ENCODE results near the gene ATOSB.

The ATOSB gene

GRCh38 chr9:35089434-35089833, 26.2 kb downstream of the ATOSB start:
- H3K27ac ChIP-seq = no peak overlapping the region
- no peak for TF ChIP-seq CTCF (conservative IDR thresholded peaks at IDR 0.05)

- no peak overlapping the region for H3K27ac ChIP-seq
- TF ChIP-seq CTCF (conservative IDR thresholded peaks at IDR 0.05) = no peak
Measured at GRCh38 chr9:35085078-35085477, 30.6 kb downstream of the ATOSB start.

- TF ChIP-seq CTCF (conservative IDR thresholded peaks at IDR 0.05) = no peak
- peak within 1 kb of the TSS; percentile 80 for H3K27ac ChIP-seq
Measured at GRCh38 chr9:35079426-35080341, 36.0 kb downstream of the ATOSB start, which contains the start of gene FANCG. TSS of gene FANCG (minus strand) at chr9:35079942. CDS start at chr9:35079524, 418 bp downstream.

- no peak for TF ChIP-seq CTCF (conservative IDR thresholded peaks at IDR 0.05)
- H3K27ac ChIP-seq = peak overlapping the region; percentile 80
Measured at GRCh38 chr9:35079041-35079425, 36.6 kb downstream of the ATOSB start.

GRCh38 chr9:35078066-35078465, 37.6 kb downstream of the ATOSB start:
- no peak for TF ChIP-seq CTCF (conservative IDR thresholded peaks at IDR 0.05)
- H3K27ac ChIP-seq = peak overlapping the region; percentile 80; the same call in 1 of the 2 replicates

- no peak overlapping the region for H3K27ac ChIP-seq
- TF ChIP-seq CTCF (conservative IDR thresholded peaks at IDR 0.05) = no peak
Measured at GRCh38 chr9:35076848-35077247, 38.8 kb downstream of the ATOSB start.

GRCh38 chr9:35075358-35075757, 40.3 kb downstream of the ATOSB start:
- TF ChIP-seq CTCF (conservative IDR thresholded peaks at IDR 0.05) = no peak

More at GRCh38 chr9:35075358-35075757, 40.3 kb downstream of the ATOSB start:
- no peak overlapping the region for H3K27ac ChIP-seq
